Natural killer cell (primary cell): ENCODE measurements around the gene CATSPER3. TPM values are rescaled to one million over a fixed set of nuclear protein-coding genes. Genes with fewer than 3 reads are reported as not detected.

Source experiments
- ATAC-seq, 3 donors: fragments of 150-1000 bp in 2 of 3; fragments of 200-7000 bp in 1 of 3; cut with Tn5 transposase; 1 replicate in 1 of 3; 2 replicates in 2 of 3; pipeline ENCODE4 v1.10.0; 2021; ENCODE audit warnings: mild to moderate bottlenecking in 2 of 3, moderate library complexity in 2 of 3
- DNase-seq, 2 donors: peaks; one replicate each; pipeline versions ENCODE4 v3.0.0 to v3.0.0-alpha.2; 2013 to 2021; ENCODE audit warnings: mixed read lengths in 1 of 2
- H3K27ac ChIP-seq: one replicate; pipeline ENCODE4 v1.5.1; 2013; ENCODE audit warnings: mild to moderate bottlenecking, low read length
- H3K27me3 ChIP-seq: one replicate; pipeline ENCODE4 v1.6.1; 2013; ENCODE audit warnings: low read length; ENCODE audit not compliant: control insufficient read depth, insufficient read depth
- H3K36me3 ChIP-seq: one replicate; pipeline ENCODE4 v1.6.1; 2013; ENCODE audit warnings: low read length; ENCODE audit not compliant: control insufficient read depth, insufficient read depth
- H3K4me1 ChIP-seq: one replicate; pipeline ENCODE4 v1.6.1; 2013; ENCODE audit warnings: low read length; ENCODE audit not compliant: control insufficient read depth, insufficient read depth
- H3K4me3 ChIP-seq: one replicate; pipeline ENCODE4 v1.5.1; 2013; ENCODE audit warnings: low read length
- H3K9me3 ChIP-seq: one replicate; pipeline ENCODE4 v1.6.1; 2013; ENCODE audit warnings: low read length; ENCODE audit not compliant: control insufficient read depth, insufficient read depth
- H3K27ac Mint-ChIP-seq, 2 donors: one replicate each; pipeline ENCODE4 v1.8.0; 2022; ENCODE audit warnings: mild to moderate bottlenecking in 2 of 2, mixed read lengths in 2 of 2, moderate library complexity in 1 of 2
- H3K27me3 Mint-ChIP-seq, 2 donors: one replicate each; pipeline ENCODE4 v1.8.0; 2022; ENCODE audit warnings: low read depth in 2 of 2, mixed read lengths in 2 of 2
- H3K36me3 Mint-ChIP-seq: one replicate; pipeline ENCODE4 v1.8.0; 2022; ENCODE audit warnings: mixed read lengths
- H3K4me1 Mint-ChIP-seq, 2 donors: one replicate each; pipeline ENCODE4 v1.8.0; 2022; ENCODE audit warnings: mixed read lengths in 2 of 2
- H3K4me3 Mint-ChIP-seq: one replicate; pipeline ENCODE4 v1.8.0; 2022; ENCODE audit warnings: mild to moderate bottlenecking, moderate library complexity, mixed read lengths
- H3K9me3 Mint-ChIP-seq, 2 donors: one replicate each; pipeline ENCODE4 v1.8.0; 2022; ENCODE audit warnings: mixed read lengths in 2 of 2
- CTCF ChIP-seq: fragments of 200-600 bp; IDR thresholded peaks from one replicate; pipeline ENCODE4 v1.8.0; 2022; ENCODE audit warnings: antibody characterized with exemption
- WGBS: methylation state at CpG from one replicate; pipeline ENCODE4 v1.1.7; 2013; ENCODE audit warnings: missing lambda C conversion rate; ENCODE audit not compliant: insufficient coverage; 5-methylcytosine and 5-hydroxymethylcytosine counted together
- intact Hi-C: fragments of 100-400 bp; cut with micrococcal nuclease; formaldehyde crosslinking; loops from one replicate; pipeline ENCODE4 v1.14.2; 2022
- total RNA-seq, 4 donors: library from RNA; stranded (reverse); fragments of 120-200 nt in 1 of 4; gene quantifications; one replicate each; pipeline versions ENCODE4 v1.2.3 to v1.2.4, GENCODE V29; 2013 to 2022

CATSPER3 gene
- total RNA-seq, 3 donors from 2014 or later (not counting 1 experiment from before 2014, with no cell fraction given): 0.31 to 0.79 (median 0.55) TPM

DNA sequence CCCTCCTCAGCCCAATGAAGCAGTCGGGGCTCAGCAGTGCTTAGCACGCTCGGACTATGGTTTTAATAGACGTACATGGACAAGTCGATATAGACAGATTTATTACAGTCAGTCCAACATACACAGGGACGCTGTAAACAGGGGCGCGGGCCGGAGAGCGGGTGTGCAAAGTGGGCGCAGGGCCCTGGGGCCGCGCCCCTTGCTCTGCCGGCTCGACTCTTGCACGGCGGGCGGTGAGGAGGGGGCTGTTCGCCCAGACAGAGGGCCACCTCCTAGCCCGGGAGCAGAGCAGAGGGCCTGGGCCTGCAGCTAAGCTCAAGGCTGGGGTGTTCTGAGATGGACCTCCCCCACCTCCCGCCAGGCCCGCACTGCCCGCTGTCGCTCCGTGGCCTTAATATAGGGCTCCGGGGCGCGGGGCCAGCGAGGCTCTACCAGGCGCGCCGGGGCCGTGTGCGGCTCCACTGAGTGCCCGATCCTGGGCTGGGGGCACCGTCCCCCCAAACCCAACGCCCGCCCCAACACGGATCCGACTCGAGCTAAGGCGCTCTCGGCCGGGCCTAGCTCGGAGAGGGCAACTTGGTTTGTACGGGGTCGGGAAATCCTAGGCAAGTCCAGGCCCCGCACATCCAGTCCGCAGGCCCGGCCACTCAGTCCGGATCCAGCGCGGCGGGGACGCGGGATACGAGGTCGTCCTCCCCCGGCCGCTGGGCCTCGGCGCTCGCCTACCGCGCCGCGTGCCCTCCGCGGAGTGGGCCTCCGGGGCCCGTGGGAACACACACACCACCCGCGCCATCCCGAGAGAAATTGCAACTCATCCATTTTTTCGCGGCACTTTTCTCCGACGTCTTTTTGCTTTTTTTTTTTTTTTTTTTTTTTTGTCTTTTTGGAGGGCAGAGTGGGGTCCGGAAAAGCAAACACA, 60.2 kb downstream of the CATSPER3 start:
- DNase-seq (no peak), ATAC-seq (no peak)
- Histone ChIP-seq H3K36me3 (no peaks in the 10 kb centered on the region), H3K4me1 (peaks cover 14% of the 10 kb centered on the region), H3K27ac (no peak overlapping the region), H3K27me3 (peaks cover 41% of the 10 kb centered on the region), H3K4me3 (no peak overlapping the region), H3K9me3 (no peaks in the 10 kb centered on the region)
- Mint-ChIP-seq H3K4me3 (no peak overlapping the region), H3K27me3 (peaks cover 38 to 74% of the 10 kb centered on the region in 2 donors), H3K36me3 (no peaks in the 10 kb centered on the region), H3K27ac (no peak overlapping the region), H3K4me1 (peaks cover under 1 to 14% of the 10 kb centered on the region in 2 donors), H3K9me3 (no peaks in the 10 kb centered on the region)
- intact Hi-C loops: no loop called here
- no peak for TF ChIP-seq CTCF
- WGBS: 14% methylated on average over 76 of the region's 79 CpGs

DNA sequence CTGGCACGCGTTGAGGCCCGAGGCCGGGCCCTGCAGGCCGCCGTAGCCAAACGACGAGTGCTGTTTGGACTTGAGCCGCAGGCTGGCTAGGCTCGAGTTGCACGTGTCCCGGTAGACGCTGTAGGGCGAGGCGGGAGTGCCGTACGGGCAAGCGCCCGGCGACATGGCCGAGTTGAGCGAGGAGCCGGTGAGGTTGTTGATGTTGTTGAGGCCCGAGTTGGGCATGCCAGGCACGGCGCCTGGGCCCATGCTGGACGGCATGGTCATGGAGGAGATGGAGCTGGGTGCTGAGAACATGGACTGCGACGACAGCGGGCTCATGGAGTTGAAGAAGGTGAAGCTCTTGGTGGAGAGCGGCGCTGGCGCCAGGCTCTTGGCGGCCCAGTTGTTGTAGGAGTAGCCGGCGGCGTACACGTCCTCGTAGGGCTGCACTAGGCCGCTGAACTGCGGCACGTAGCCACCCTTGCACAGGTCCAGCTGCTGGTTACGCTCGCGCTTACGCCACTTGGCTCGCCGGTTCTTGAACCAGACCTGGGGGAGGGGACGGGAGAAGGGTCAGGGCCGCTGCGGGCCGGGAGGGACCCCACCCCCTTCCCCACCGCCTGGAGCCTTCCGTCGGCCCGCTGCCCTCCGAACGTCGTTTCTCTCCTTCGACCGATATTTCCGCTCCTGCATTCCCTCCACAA, 61.2 kb downstream of the CATSPER3 start:
- H3K27me3 ChIP-seq: peaks cover 41% of the 10 kb centered on the region
- no peak overlapping the region for H3K27ac ChIP-seq
- no peaks in the 10 kb centered on the region for H3K9me3 ChIP-seq
- Mint-ChIP-seq H3K4me1 (peaks cover 5 to 20% of the 10 kb centered on the region in 2 donors), H3K27ac (no peak overlapping the region), H3K27me3 (peaks cover 42 to 68% of the 10 kb centered on the region in 2 donors), H3K9me3 (no peaks in the 10 kb centered on the region), H3K4me3 (no peak overlapping the region), H3K36me3 (no peaks in the 10 kb centered on the region)
- no peaks in the 10 kb centered on the region for H3K36me3 ChIP-seq
- no peak for TF ChIP-seq CTCF
- H3K4me3 ChIP-seq: no peak overlapping the region
- WGBS: 17% methylated on average over 62 of the region's 62 CpGs
- no peak for DNase-seq
- intact Hi-C loops: no loop called here
- no peak for ATAC-seq
- H3K4me1 ChIP-seq: peaks cover 19% of the 10 kb centered on the region

- no peak overlapping the region for H3K27ac Mint-ChIP-seq
- H3K36me3 Mint-ChIP-seq: no peaks in the 10 kb centered on the region
- intact Hi-C loops: no loop called here
- H3K36me3 ChIP-seq: no peaks in the 10 kb centered on the region
- no peak overlapping the region for H3K4me3 ChIP-seq
- no peak for TF ChIP-seq CTCF
- no peak for DNase-seq
- H3K27ac ChIP-seq: no peak overlapping the region
- H3K27me3 Mint-ChIP-seq: peaks cover 42 to 71% of the 10 kb centered on the region in 2 donors
- ATAC-seq: no peak
- no peaks in the 10 kb centered on the region for H3K9me3 Mint-ChIP-seq
- peaks cover 5 to 23% of the 10 kb centered on the region in 2 donors for H3K4me1 Mint-ChIP-seq
- H3K27me3 ChIP-seq: peaks cover 41% of the 10 kb centered on the region
- no peak overlapping the region for H3K4me3 Mint-ChIP-seq
- H3K4me1 ChIP-seq: peaks cover 19% of the 10 kb centered on the region
- 15% methylated on average over 15 of the region's 15 CpGs for WGBS
- no peaks in the 10 kb centered on the region for H3K9me3 ChIP-seq
These were observed 61.9 kb downstream of the CATSPER3 start for GRCh38 chr5:135029477-135030122.
